Aorta (tissue), 5 donors: Measurements from ENCODE around the gene HS3ST5. TPM values are rescaled to one million over a fixed set of nuclear protein-coding genes. Genes with fewer than 3 reads are reported as not detected.
"Not testable (repeated sequence)": the region's sequence is repeated elsewhere in the genome, so short reads cannot be mapped to it uniquely, and the experiment has no call there.

Experiments used
- ATAC-seq: fragments of 200-7000 bp; cut with Tn5 transposase; one replicate; pipeline ENCODE4 v1.9.1; 2022; ENCODE audit warnings: moderate library complexity; ENCODE audit not compliant: low FRiP score
- DNase-seq, 2 donors: peaks; one replicate each; pipeline ENCODE4 v3.0.0-alpha.2; 2020
- H3K27ac ChIP-seq, 2 donors: one replicate each; pipeline ENCODE4 v1.5.1; 2013; ENCODE audit warnings: low read length in 2 of 2, mild to moderate bottlenecking in 2 of 2, moderate library complexity in 2 of 2, control low read depth in 1 of 2, inconsistent platforms in 1 of 2, low read depth in 1 of 2
- H3K27me3 ChIP-seq, 2 donors: one replicate each; pipeline ENCODE4 v1.6.1; 2013; ENCODE audit warnings: control low read depth in 1 of 2, low read length in 1 of 2, mild to moderate bottlenecking in 1 of 2, moderate library complexity in 1 of 2; ENCODE audit not compliant: insufficient read depth in 2 of 2, control insufficient read depth in 1 of 2
- H3K36me3 ChIP-seq, 2 donors: one replicate each; pipeline ENCODE4 v1.6.1; 2013; ENCODE audit warnings: control low read depth in 1 of 2, low read length in 1 of 2, mild to moderate bottlenecking in 1 of 2; ENCODE audit not compliant: insufficient read depth in 2 of 2, control insufficient read depth in 1 of 2
- H3K4me1 ChIP-seq, 2 donors: one replicate each; pipeline ENCODE4 v1.6.1; 2013; ENCODE audit warnings: low read length in 2 of 2, control low read depth in 1 of 2, mild to moderate bottlenecking in 1 of 2, moderate library complexity in 1 of 2; ENCODE audit not compliant: insufficient read depth in 2 of 2, control insufficient read depth in 1 of 2
- H3K4me3 ChIP-seq, 2 donors: one replicate each; pipeline ENCODE4 v1.5.1; 2013; ENCODE audit warnings: low read length in 2 of 2, control low read depth in 1 of 2, mild to moderate bottlenecking in 1 of 2
- H3K9me3 ChIP-seq: one replicate; pipeline ENCODE4 v1.6.1; 2013; ENCODE audit warnings: mild to moderate bottlenecking, low read length; ENCODE audit not compliant: control insufficient read depth
- WGBS, 2 donors: extraction: QIAGEN DNeasy Blood & Tissue Kit; methylation state at CpG; one replicate each; pipeline ENCODE4 v1.1.7; 2013; 5-methylcytosine and 5-hydroxymethylcytosine counted together
- intact Hi-C, 2 donors: fragments of 100-400 bp; cut with DNase I; formaldehyde crosslinking; loops; one replicate each; pipeline versions ENCODE4 v1.14.2 to v1.15.0; 2022
- polyA plus RNA-seq, 2 donors: library from polyadenylated mRNA; stranded (reverse); fragments of 200-250 nt; gene quantifications; one replicate each; pipeline ENCODE4 v1.2.3, GENCODE V29; 2013
- total RNA-seq, 2 donors: library from RNA; stranded (reverse); fragmentation: NEBNext Ultra II Directional; extraction: Animal tissue kit (Norgen Biotek cat#: 25700); gene quantifications; one replicate each; pipeline ENCODE4 v1.2.1, GENCODE V29; 2021
- donor health status: healthy with polysubstance abuse.
- donor health status: Bipolar disorder and iron deficiency.
- donor health status: DM: no; HTN: no; CAD: no.
- donor health status: DM: no; HTN: no; CAD: no.
- donor health status: DM: yes; HTN: yes; CAD: no.

Gene HS3ST5
- total and polyA plus RNA-seq, 4 donors = not detected

DNA sequence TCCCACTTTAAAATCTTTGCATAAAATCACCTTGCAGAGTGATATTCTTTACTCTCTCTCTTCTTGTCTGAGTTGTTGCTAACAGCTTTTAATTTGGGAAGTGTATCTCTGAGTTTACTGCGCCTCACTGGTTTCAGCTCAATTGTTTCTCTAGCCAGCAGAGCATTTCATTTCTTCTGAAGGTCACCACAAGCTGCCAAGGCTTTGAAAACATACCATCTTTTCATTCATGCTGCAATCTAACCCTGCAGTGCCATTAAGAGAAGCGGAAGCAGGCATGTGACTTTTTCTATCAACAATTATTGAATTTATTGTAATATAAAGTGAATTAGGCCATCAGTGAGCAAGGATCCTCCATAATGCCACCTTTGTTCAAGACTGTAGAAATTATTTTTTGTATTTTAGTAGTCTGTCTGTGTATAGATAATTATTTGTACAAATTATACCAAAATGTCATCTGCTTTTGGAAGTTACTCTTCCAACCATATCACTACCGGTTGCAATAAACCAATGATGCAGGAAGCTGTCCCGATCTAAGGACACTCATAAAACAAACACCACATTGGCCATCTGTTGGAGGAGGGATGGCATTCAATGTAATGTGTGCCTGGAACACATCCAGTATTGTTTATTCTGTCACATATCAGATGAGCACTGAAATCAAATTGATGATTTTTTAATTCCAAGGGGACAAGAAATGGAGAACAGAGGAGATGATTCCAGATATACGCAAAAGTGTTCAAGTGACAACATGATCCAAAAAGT is 26.8 kb downstream of the HS3ST5 start:
- DNase-seq (no peak), ATAC-seq (no peak)
- Histone ChIP-seq H3K27ac (no peak overlapping the region), H3K4me3 (no peak overlapping the region), H3K9me3 (no peaks in the 10 kb centered on the region), H3K27me3 (no peaks in the 10 kb centered on the region), H3K4me1 (no peaks in the 10 kb centered on the region), H3K36me3 (no peaks in the 10 kb centered on the region)
- 77 to 79% methylated on average over 5 of the region's 5 CpGs for WGBS, 2 donors
- intact Hi-C loops = no loop called here

DNA sequence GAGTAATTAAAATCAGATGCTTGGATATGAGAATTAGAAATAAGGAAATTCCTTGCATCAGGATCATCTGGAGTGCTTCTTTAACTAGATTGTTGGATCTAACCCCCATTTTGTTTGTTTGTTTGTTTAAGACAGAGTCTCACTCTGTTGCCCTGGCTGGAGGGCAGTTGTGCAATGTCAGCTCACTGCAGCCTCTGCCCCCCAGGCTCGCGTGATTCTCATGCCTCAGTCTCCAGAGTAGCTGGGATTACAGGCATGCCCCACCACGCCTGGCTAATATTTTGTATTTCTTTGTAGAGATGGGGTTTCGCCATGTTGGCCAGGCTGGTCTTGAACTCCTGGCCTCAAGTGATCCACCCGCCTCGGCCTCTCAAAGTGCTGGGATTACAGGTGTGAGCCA is 29.0 kb downstream of the HS3ST5 start:
- intact Hi-C loops, H3K4me3 ChIP-seq, H3K9me3 ChIP-seq, ATAC-seq, H3K36me3 ChIP-seq, H3K27ac ChIP-seq, H3K27me3 ChIP-seq, DNase-seq, H3K4me1 ChIP-seq: not testable (repeated sequence)
- WGBS, 2 donors = 95 to 97% methylated on average over 6 of the region's 6 CpGs

DNA sequence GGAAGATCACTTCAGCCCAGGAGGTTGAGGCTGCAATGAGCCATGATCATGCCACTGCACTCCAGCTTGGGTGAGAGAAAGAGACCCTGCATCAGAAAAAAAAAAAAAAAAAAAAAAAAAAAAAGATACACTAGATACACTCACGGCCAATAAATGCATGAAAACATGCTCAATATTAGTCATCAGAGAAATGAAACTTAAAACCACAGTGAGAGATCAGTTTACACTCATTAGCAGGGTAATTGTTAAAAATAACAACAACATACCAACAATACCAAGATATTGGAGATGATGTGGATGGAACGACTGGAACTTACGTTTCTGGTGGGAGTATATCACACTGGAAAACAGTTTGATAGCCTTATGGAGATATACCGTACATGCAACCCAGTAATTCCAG is 29.9 kb downstream of the HS3ST5 start:
- intact Hi-C loops = no loop called here
- 87 to 90% methylated on average over 4 of the region's 4 CpGs for WGBS, 2 donors
- DNase-seq = no peak
- no peak for ATAC-seq
- Histone ChIP-seq H3K4me3 (no peak overlapping the region), H3K4me1 (no peaks in the 10 kb centered on the region), H3K27ac (no peak overlapping the region), H3K27me3 (no peaks in the 10 kb centered on the region), H3K36me3 (no peaks in the 10 kb centered on the region), H3K9me3 (no peaks in the 10 kb centered on the region)

DNA sequence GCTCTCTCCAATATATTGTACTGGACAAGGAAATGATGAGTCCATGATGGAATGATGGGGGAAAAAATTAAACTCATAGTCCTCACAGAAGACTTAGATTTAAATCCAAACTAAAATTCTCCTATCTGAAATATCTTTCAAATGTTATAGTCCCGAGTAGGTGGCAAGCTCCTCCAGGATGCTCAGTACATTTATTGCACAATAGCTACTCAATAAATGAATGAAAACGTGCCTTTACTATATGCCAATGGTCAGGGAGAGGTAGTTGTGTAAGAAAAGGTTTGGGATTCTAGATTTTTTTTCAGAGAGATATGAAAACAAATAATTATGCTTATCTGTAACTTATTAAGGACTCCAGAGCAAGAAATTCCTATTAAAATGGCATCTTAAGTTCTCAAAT is 32.8 kb downstream of the HS3ST5 start:
- H3K27me3 ChIP-seq = no peaks in the 10 kb centered on the region
- no peaks in the 10 kb centered on the region for H3K4me1 ChIP-seq
- H3K27ac ChIP-seq = no peak overlapping the region
- H3K4me3 ChIP-seq = no peak overlapping the region
- ATAC-seq (no peak), DNase-seq (no peak)
- intact Hi-C loops = no loop called here
- WGBS, 2 donors = 72 to 80% methylated on average over 2 of the region's 2 CpGs
- no peaks in the 10 kb centered on the region for H3K36me3 ChIP-seq
- no peaks in the 10 kb centered on the region for H3K9me3 ChIP-seq

DNA sequence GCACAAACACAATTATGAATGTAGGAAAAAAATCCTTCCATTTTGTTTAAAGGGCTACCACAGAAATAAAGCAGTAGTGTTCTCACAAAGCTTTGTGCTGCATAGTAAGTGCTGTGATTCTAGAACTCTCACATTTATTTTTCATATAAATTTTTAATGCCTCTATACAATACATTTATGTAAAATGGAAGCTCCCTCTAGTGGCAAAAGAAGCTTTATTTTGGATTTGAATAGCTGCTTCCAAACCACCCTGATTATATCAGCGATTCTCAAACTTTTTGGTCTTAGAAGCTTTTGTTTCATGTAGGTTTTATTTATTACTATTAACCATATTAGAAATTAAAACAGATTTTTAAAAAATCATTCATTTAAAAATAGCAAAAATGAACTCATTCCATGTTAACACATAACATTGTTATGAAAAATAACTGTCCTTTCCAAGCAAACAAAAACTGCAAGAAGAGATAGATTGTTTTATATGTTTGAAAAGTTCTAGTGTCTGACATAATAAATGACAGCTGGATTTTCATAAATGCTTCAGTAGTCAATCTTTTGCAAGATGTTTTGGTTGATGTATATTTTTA is 38.4 kb downstream of the HS3ST5 start:
- no peak for ATAC-seq
- intact Hi-C loops = no loop called here

DNA sequence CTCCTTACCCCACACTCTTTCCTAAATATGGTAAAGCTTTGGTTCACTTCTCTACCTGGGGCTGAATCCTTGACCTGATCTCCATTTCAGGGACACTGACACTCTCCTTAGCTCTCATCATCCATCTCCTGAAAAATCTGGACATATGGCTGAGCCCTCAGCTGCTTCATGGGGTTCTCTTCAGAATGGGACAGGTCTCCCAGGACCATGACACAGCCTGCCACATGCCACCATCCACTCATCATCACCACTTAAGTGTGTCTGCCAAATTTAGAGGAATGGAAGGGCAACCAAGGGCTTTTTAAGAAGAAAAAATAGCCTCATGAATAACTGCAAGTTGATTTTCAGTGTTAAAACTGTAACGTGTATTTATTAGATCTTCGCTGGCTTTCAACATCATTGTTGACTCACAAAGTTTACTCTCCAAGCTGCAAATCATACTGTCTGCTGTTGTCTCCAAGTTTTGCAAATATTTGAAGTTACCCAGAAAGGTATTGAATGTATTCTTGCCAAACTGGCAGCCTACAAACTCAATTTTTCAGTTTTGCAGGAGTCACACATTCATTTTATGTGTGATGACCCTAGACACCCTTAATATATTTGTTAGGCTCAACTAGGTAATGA is 41.1 kb downstream of the HS3ST5 start:
- intact Hi-C loops = no loop called here
- Histone ChIP-seq H3K4me1 (no peaks in the 10 kb centered on the region), H3K27ac (no peak overlapping the region), H3K36me3 (no peaks in the 10 kb centered on the region), H3K27me3 (no peaks in the 10 kb centered on the region), H3K4me3 (no peak overlapping the region), H3K9me3 (no peaks in the 10 kb centered on the region)
- no peak for ATAC-seq
- WGBS, 2 donors = 81 to 85% methylated on average over 2 of the region's 2 CpGs
- no peak for DNase-seq

More for the DNA sequence above, 38.4 kb downstream of the HS3ST5 start:
- Histone ChIP-seq H3K4me3 (no peak overlapping the region), H3K9me3 (no peaks in the 10 kb centered on the region), H3K27ac (no peak overlapping the region), H3K4me1 (no peaks in the 10 kb centered on the region), H3K36me3 (no peaks in the 10 kb centered on the region), H3K27me3 (no peaks in the 10 kb centered on the region)
- WGBS, 2 donors = 71 to 78% methylated on average over 1 of the region's 1 CpG
- no peak for DNase-seq

DNA sequence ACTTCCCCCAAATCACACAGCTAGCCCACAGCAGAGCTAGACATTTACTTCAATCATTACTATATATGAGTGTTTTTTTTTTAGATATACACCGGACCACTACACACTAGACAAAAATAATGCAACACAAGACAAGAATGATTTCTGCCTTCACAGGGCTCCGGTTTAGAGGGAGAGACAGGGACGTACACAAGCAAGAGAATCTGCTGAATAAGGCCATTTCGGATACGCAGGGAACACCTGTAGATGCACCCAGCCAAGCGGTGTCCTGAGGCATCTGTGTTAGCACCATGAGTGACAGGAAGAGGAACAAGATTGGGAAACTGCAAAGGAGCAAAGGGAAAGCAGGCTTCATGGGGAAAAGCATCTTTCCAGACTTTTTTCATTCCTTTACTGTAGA is 45.7 kb downstream of the HS3ST5 start:
- H3K4me1 ChIP-seq = no peaks in the 10 kb centered on the region
- no peak for DNase-seq
- H3K9me3 ChIP-seq = no peaks in the 10 kb centered on the region
- intact Hi-C loops = no loop called here
- no peak overlapping the region for H3K27ac ChIP-seq
- H3K4me3 ChIP-seq = no peak overlapping the region
- no peaks in the 10 kb centered on the region for H3K27me3 ChIP-seq
- H3K36me3 ChIP-seq = no peaks in the 10 kb centered on the region
- ATAC-seq = no peak
- 91 to 92% methylated on average over 6 of the region's 6 CpGs for WGBS, 2 donors

DNA sequence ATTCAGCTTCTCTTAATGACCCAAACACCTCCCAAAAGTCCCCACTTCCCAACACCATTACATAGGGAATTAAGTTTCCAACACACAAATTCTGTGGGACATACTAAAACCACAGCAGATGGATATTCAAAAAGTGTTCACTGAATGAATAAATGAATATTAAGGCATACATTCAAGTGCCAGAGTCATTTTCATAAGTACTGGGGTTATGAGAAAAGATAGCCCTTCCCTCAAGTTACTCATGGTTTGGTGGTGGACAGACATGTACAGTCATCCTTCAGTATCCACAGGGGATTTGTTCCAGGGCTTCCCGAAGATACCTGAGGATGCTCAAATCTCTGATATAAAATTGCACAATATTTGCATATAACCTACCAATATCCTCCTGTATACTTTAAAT is 50.4 kb downstream of the HS3ST5 start:
- Histone ChIP-seq H3K4me3 (no peak overlapping the region), H3K36me3 (no peaks in the 10 kb centered on the region), H3K4me1 (no peaks in the 10 kb centered on the region), H3K27ac (no peak overlapping the region), H3K9me3 (no peaks in the 10 kb centered on the region), H3K27me3 (no peaks in the 10 kb centered on the region)
- DNase-seq = no peak
- intact Hi-C loops = no loop called here
- no peak for ATAC-seq
- 91 to 95% methylated on average over 1 of the region's 1 CpG for WGBS, 2 donors

DNA sequence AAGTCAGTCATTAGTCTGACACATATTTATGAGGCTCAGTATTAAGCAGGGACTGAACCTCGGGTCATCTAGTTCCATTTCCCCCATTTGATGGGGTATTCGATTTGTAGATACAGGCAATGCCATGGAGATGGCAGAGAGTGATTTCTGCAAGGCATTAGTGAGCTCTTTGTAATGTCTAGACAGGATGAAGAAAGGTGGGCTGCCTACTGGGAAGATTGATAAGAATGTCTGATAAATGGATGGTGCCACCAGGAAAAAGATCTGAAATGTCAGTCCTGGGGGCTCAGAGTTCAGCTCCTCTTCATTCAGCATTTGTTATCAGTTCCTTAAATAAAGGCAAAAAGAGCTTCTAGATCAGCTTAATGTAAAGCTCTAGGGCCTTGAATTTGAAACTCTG is 51.4 kb downstream of the HS3ST5 start:
- intact Hi-C loops = no loop called here
- H3K27ac ChIP-seq = no peak overlapping the region
- no peaks in the 10 kb centered on the region for H3K36me3 ChIP-seq
- 41 to 52% methylated on average over 2 of the region's 2 CpGs for WGBS, 2 donors
- H3K9me3 ChIP-seq = no peaks in the 10 kb centered on the region
- DNase-seq (no peak), ATAC-seq (no peak)
- no peaks in the 10 kb centered on the region for H3K27me3 ChIP-seq
- no peak overlapping the region for H3K4me3 ChIP-seq
- no peaks in the 10 kb centered on the region for H3K4me1 ChIP-seq
